HEK293 (cell line): Measurements from ENCODE around the gene INHA.

ENCODE experiments used
- FEZF1 ChIP-seq: fragments of 450-650 bp; formaldehyde crosslinking; IDR thresholded peaks from 2 replicates; pipeline ENCODE4 v1.5.1; 2016; ENCODE audit warnings: missing biosample characterization, missing genetic modification characterization
- GLIS2 ChIP-seq: fragments of 450-650 bp; formaldehyde crosslinking; IDR thresholded peaks from 2 replicates; pipeline ENCODE4 v1.5.1; 2016; ENCODE audit warnings: missing biosample characterization, missing genetic modification characterization
- HOXA7 ChIP-seq: sonication (generic); formaldehyde crosslinking; IDR thresholded peaks from 2 replicates; pipeline ENCODE4 v1.8.1; 2022; ENCODE audit warnings: missing genetic modification reagents, borderline replicate concordance
- MZF1 ChIP-seq: fragments of 450-650 bp; formaldehyde crosslinking; IDR thresholded peaks from 2 replicates; pipeline ENCODE4 v1.5.1; 2017; ENCODE audit warnings: missing biosample characterization, missing genetic modification characterization, borderline replicate concordance
- OVOL3 ChIP-seq: fragments of 450-650 bp; formaldehyde crosslinking; IDR thresholded peaks from 2 replicates; pipeline ENCODE4 v1.5.1; 2016; ENCODE audit warnings: missing biosample characterization, missing genetic modification characterization
- PATZ1 ChIP-seq: fragments of 450-650 bp; formaldehyde crosslinking; IDR thresholded peaks from 2 replicates; pipeline ENCODE4 v1.5.1; 2016; ENCODE audit warnings: missing biosample characterization, missing genetic modification characterization
- PRDM2 ChIP-seq: fragments of 450-650 bp; formaldehyde crosslinking; IDR thresholded peaks from 2 replicates; pipeline ENCODE4 v1.5.1; 2016; ENCODE audit warnings: missing biosample characterization, missing genetic modification characterization, borderline replicate concordance
- ZBTB26 ChIP-seq: fragments of 450-650 bp; formaldehyde crosslinking; optimal IDR thresholded peaks from 2 replicates; pipeline ENCODE3; 2016; ENCODE audit warnings: missing biosample characterization, mild to moderate bottlenecking, missing genetic modification characterization
- ZFP69B ChIP-seq: fragments of 450-650 bp; formaldehyde crosslinking; IDR thresholded peaks from 2 replicates; pipeline ENCODE4 v1.5.1; 2016; ENCODE audit warnings: missing biosample characterization, missing genetic modification characterization
- ZNF148 ChIP-seq: fragments of 450-650 bp; formaldehyde crosslinking; IDR thresholded peaks from 2 replicates; pipeline ENCODE4 v1.5.0; 2017; ENCODE audit warnings: missing biosample characterization, missing genetic modification characterization, borderline replicate concordance
- ZNF169 ChIP-seq: fragments of 450-650 bp; formaldehyde crosslinking; IDR thresholded peaks from 2 replicates; pipeline ENCODE4 v1.5.1; 2016; ENCODE audit warnings: missing biosample characterization, missing genetic modification characterization
- ZNF24 ChIP-seq: fragments of 450-650 bp; formaldehyde crosslinking; IDR thresholded peaks from 2 replicates; pipeline ENCODE4 v1.5.1; 2016; ENCODE audit warnings: missing biosample characterization, missing genetic modification characterization
- ZNF398 ChIP-seq: fragments of 450-650 bp; formaldehyde crosslinking; IDR thresholded peaks from 2 replicates; pipeline ENCODE4 v1.5.1; 2017; ENCODE audit warnings: missing biosample characterization, missing genetic modification characterization
- ZNF501 ChIP-seq: fragments of 450-650 bp; formaldehyde crosslinking; IDR thresholded peaks from 2 replicates; pipeline ENCODE4 v1.5.1; 2016; ENCODE audit warnings: missing biosample characterization, missing genetic modification characterization
- ZNF629 ChIP-seq: fragments of 450-650 bp; formaldehyde crosslinking; IDR thresholded peaks from 2 replicates; pipeline ENCODE4 v1.5.1; 2017; ENCODE audit warnings: missing biosample characterization, missing genetic modification characterization
- ZNF837 ChIP-seq: fragments of 450-650 bp; formaldehyde crosslinking; IDR thresholded peaks from 2 replicates; pipeline ENCODE4 v1.5.1; 2016; ENCODE audit warnings: missing biosample characterization, missing genetic modification characterization
- ZXDB ChIP-seq: fragments of 450-650 bp; formaldehyde crosslinking; IDR thresholded peaks from 2 replicates; pipeline ENCODE4 v1.5.1; 2016; ENCODE audit warnings: missing biosample characterization, missing genetic modification characterization

Gene INHA

DNA sequence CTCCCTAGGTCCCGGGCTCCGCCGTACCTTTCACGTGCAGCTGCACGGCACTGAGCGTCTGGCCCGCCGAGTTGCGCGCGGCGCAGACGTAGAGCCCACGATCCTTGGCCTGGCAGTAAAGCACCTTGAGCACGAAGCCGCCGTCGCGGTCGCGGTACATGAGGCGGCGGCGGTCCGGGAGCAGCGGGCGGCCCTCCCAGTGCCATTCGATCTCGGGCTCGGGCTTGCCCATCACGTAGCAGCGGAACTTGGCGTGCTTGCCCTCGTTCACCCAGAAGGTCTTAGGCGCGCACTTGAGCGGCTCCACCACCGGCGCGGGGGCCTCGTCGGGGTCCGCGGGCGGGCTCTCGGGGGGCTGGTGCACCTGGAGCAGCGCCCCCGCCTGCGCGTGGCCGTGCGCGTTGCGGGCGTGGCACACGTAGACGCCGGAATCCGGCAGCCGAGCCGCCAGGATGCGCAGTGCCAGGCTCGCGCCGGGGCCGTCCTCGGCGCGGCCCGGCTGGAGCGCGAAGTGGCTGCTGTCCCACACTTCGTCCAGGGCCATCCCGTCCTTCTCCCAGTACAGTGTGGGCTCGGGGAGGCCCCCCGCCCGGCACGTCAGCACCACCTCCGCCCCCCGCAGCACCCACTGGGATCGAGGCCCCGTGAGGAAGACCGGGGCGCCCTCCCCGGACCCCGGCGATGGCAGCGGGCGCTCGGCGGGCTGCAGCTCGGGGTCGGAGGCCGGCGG is 1.8 kb upstream of the INHA start (continued):
- TF ChIP-seq ZNF398 (tag by site-specific recombination) (no peak), PRDM2 (no peak), ZBTB26 (tag by site-specific recombination) (peak; percentile 15), ZNF837 (tag by site-specific recombination) (no peak), HOXA7 (no peak), ZFP69B (tag by site-specific recombination) (no peak), ZNF24 (tag by site-specific recombination) (no peak), ZNF629 (tag by site-specific recombination) (no peak), OVOL3 (no peak), MZF1 (no peak), ZNF148 (tag by site-specific recombination) (no peak), ZNF169 (tag by site-specific recombination) (no peak), GLIS2 (tag by site-specific recombination) (0 out of 2 replicates have a peak, but pooled peaks have one; percentile 34), PATZ1 (no peak), ZXDB (no peak), ZNF501 (tag by site-specific recombination) (no peak), FEZF1 (tag by site-specific recombination) (no peak)
